HUDEP-2 (cell line): ENCODE data around the gene DCAF10.
"Not testable (repeated sequence)": the region's sequence is repeated elsewhere in the genome, so short reads cannot be mapped to it uniquely, and the experiment has no call there.

Experiments used
- DNase-seq, 76 experiments: peaks; one replicate each; lab custom pipeline; 2025; ENCODE audit not compliant: unreplicated experiment in 76 of 76; lab: John Stamatoyannopoulos, UW

DCAF10 gene

GRCh38 chr9:37906312-37907239 lies 106.0 kb downstream of the DCAF10 start:
- DNase-seq, result no peak

- no peak for DNase-seq
Measured at GRCh38 chr9:37908283-37908682, 107.7 kb downstream of the DCAF10 start.

- no peak for DNase-seq
Measured at GRCh38 chr9:37908698-37909186, 108.1 kb downstream of the DCAF10 start.

GRCh38 chr9:37909326-37909725 lies 108.7 kb downstream of the DCAF10 start:
- DNase-seq, result no peak

- DNase-seq, result not testable (repeated sequence)
Measured at GRCh38 chr9:37909836-37910235, 109.2 kb downstream of the DCAF10 start.

- no peak for DNase-seq
Measured at GRCh38 chr9:37910271-37910670, 109.7 kb downstream of the DCAF10 start.

- DNase-seq, result no peak
Measured at GRCh38 chr9:37911271-37911681, 110.7 kb downstream of the DCAF10 start.

GRCh38 chr9:37913480-37914153 lies 113.0 kb downstream of the DCAF10 start:
- peak in 72 of 76 experiments; percentile 17 to 89 (median 74) for DNase-seq

GRCh38 chr9:37914154-37914551 lies 113.6 kb downstream of the DCAF10 start:
- no peak for DNase-seq

GRCh38 chr9:37914701-37915358 lies 114.2 kb downstream of the DCAF10 start:
- no peak for DNase-seq

GRCh38 chr9:37915911-37916470 lies 115.4 kb downstream of the DCAF10 start:
- no peak for DNase-seq

GRCh38 chr9:37916471-37917312 lies 116.1 kb downstream of the DCAF10 start:
- no peak for DNase-seq
